PC-3 (cell line): ENCODE measurements around the gene CTNND2.
"Not testable (repeated sequence)": the region's sequence is repeated elsewhere in the genome, so short reads cannot be mapped to it uniquely, and the experiment has no call there.

ENCODE experiments used
- CTCF ChIP-seq: fragments of 300-600 bp; sonication (generic); conservative IDR thresholded peaks from 2 replicates; pipeline ENCODE4 v1.5.1; 2017; ENCODE audit warnings: antibody characterized with exemption, low read depth, mild to moderate bottlenecking, low read length
- EZH2 ChIP-seq: fragments of 300-600 bp; sonication (generic); IDR thresholded peaks from one replicate; pipeline ENCODE4 v1.6.1; 2017; ENCODE audit warnings: antibody characterized with exemption, mild to moderate bottlenecking, low read length; ENCODE audit not compliant: unreplicated experiment

- not testable (repeated sequence) for TF ChIP-seq EZH2, CTCF
Measured at GRCh38 chr5:11616624-11617023, 287.6 kb downstream of the CTNND2 start.
